Esophagus muscularis mucosa (tissue), 3 donors: ENCODE results near the gene TIMM17B.

ENCODE experiments used
- CTCF ChIP-seq, 3 experiments: fragments of 200-600 bp in 2 of 3; fragments of 450-650 bp in 1 of 3; sonication (generic) in 2 of 3; IDR thresholded peaks; one replicate each; pipeline ENCODE4 v1.5.1; 2017 to 2019; ENCODE audit warnings: antibody characterized with exemption in 3 of 3, mild to moderate bottlenecking in 2 of 3, moderate library complexity in 1 of 3
- POLR2A ChIP-seq: fragments of 450-650 bp; IDR thresholded peaks from one replicate; pipeline ENCODE4 v1.6.1; 2017; ENCODE audit warnings: antibody characterized with exemption, moderate library complexity, mild to moderate bottlenecking, low read depth

DNA sequence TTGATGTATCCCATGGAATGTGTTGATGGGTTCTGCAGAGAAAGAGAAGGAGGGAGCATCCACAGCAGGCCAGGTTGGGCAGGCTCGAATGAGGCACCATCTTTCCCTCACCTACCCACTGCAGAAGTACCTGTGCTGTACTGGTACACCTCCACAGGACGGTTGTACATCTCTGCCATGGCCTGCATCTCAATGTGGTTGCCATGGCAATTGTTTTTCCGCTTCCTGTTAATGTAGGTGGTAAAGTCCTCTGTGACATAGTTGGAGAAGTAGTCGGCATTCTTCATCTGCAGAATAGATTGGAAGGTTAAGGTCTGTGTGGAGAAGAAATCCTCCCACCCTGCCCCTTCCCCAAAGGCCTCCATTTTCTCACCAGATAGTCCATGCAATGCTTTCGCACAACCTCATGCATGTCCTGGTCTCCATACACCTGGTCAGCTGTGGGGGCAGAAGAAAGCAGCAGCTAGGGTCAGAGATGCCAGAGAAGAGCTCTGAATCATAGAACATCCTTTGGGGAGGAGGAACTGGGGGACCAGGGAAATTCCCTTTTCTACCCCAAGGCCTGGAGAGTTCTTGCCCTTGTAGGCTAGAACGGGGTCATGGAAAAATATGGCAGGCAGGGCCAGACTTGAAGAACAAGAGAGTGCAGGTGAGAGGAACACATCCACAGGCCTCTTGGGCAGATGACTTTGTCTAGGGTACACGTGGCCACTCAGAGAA lies 37.2 kb upstream of the TIMM17B start:
- TF ChIP-seq POLR2A (no peak), CTCF (IDR thresholded peaks at IDR 0.05) (no peak)
